Endothelial cell of coronary artery (primary cell): ENCODE measurements around the gene POTEM. TPM values are rescaled to one million over a fixed set of nuclear protein-coding genes. Genes with fewer than 3 reads are reported as not detected.

Experiments used
- total RNA-seq: library from RNA; depleted of rRNA; stranded (reverse); fragments of >200 nt; gene quantifications from 2 replicates; pipeline ENCODE4 v1.2.3, GENCODE V29; 2014

POTEM gene
- not detected in 2 replicates for total RNA-seq

DNA sequence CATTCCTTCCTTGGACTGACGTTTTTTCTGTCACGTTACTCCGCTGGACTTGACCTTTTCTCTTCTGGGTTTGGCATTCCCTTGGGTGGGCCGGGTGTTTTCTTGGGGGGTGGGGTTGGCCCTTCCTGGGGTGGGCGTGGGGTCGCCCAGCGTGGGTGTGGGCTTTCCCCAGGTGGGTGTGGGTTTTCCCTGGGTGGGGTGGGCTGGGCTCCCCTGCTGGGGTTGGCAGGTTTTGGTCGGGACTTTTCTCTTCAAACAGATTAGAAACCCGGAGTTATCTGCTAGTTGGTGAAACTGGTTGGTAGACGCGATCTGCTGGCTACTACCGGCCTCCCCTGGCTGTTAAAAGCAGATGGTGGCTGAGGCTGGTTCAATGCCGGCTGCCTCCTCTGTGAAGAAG lies at the start of gene POTEM:
POTEM (plus strand) TSS at position 301 of the 400 bp plus-strand sequence; CDS start at position 353, 52 bp downstream.

